HG02759 (cell line): Measurements from ENCODE around the gene PTGER2.

Source experiments
- ATAC-seq: cut with Tn5 transposase; IDR thresholded peaks from one replicate; pipeline ENCODE4 v1.9.1; 2021; ENCODE audit warnings: mild to moderate bottlenecking, moderate library complexity; ENCODE audit not compliant: unreplicated experiment

The PTGER2 gene

DNA sequence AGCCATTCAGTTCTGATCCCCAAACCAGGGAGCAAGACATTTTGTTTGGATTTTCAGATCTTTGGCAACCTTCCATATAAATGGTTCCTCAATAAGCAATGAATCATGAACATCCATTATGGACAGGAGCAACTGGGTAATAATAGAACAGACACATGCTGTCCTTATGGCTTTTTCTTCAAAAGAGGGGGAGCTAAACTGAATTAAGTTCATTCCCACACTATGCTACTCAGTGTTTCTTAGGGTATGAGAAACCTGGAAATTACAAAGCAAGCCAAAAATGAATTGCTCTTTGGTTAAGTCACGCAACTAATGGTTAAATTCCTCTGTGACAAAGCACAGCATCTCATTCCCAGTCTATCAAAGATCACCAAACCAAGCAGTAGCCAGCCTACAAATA, 51.0 kb downstream of the PTGER2 start:
- ATAC-seq = no peak

DNA sequence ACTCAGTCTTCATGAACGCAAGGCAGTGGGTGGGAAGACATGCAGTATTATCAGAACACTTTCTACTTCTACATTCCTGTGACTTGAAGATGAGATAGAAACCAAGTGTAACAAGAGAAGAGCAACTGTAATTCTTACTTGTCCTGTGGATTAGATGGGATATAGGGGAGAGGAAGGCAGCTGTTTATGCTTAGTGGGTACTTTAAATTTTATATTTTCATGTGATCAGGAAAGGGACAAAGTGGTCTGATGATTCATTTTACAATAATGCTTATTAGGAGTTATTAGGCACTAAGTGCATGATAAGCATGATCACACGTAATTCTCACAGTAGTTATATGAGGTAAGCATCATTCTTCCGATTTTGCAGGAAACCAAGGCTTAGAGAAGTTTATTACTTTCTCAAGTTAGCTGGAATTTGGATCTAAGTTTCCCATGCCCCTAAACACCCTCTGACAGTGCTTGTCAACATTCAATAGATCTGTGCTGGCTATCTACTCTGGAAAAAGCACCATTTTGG, 52.7 kb downstream of the PTGER2 start:
- ATAC-seq = no peak

DNA sequence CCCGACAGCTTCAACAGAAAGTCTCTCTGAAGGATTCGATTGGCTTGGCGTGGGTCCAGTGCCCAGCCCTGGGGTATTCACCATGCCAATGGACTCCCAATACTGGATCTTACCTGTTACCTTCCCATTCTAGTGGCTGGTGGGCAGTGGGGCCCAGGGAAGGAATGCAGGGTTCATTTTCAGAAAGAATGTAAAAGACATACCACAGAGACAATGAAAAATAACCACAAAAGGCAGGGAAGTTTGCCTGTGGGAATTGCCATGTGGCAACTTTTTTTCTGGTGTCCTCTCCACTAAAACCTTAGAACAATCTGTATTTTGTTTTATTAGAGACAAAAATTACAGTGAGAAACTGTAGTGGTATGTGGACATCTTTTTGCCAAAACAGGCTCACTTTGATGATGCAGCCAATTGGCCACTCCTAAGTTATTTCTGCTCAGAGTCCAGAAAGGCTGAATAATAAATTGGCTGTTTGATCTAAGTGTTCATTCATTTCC, 55.2 kb downstream of the PTGER2 start:
- ATAC-seq = no peak

DNA sequence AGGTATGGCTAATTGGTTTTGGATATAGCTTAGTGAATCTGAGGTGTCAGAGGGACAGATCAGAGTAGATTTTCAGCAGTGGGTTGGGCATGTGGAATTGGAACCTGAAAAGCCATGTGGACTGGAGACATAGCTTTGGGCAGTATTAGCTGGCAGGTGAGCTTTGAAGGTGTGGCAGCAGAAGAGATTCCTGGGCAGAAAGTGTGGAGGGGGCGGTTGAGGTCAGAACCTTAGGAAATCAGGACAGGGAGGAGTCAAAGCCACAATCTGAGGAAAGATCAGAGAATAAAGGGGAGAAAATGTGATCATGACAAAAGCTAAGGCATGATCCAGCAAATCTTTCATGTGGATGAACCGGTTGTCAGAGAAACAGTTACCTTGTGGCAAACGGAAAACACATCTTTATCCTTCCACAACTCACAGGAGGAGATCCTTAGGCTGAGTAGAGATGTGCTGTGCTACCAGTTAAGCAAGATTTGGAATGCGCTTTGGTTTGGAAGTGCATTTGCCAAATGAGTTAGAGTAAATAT, 56.4 kb downstream of the PTGER2 start:
- no peak for ATAC-seq

DNA sequence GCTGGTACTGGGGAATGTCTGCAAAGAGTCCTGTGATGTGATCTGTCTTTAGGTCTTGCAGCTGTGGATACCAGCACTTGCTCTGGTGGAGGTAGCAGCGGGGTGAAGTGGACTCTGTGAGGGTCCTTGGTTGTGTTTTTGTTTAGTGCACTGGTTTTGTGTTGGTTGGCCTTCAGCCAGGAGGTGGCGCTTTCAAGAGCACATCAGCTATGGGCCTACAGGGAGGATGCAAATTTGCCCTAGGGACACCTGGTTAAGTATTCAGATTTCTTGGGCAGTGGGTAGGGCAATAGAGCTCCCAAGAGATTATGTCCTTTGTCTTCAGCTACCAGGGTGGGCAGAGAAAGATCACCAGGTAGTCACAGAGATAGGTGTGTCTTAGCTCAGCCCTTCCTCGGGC, 63.8 kb downstream of the PTGER2 start:
- no peak for ATAC-seq
